ENCODE measurements around the gene RUNX1.

DNA sequence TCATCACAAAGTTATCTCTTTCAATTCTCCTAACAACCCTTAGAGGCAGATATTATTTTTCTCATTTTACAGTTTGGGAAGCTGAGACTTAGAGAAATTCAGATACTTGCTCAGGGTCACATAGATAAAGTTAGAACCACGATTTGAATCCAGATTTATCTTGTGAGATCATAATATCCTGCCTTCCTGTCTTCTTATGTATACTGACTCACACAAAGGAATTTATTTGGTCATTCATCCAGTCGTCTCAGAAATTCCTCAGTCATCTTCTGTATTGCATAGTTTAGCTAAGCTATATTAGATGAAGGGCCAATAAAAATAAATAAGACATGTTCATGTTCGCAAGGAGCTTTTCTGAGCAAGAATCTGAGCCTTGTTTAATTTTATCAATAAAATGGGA, 35.8 kb upstream of the RUNX1 start:
- TF ChIP-seq, protein P1, sequence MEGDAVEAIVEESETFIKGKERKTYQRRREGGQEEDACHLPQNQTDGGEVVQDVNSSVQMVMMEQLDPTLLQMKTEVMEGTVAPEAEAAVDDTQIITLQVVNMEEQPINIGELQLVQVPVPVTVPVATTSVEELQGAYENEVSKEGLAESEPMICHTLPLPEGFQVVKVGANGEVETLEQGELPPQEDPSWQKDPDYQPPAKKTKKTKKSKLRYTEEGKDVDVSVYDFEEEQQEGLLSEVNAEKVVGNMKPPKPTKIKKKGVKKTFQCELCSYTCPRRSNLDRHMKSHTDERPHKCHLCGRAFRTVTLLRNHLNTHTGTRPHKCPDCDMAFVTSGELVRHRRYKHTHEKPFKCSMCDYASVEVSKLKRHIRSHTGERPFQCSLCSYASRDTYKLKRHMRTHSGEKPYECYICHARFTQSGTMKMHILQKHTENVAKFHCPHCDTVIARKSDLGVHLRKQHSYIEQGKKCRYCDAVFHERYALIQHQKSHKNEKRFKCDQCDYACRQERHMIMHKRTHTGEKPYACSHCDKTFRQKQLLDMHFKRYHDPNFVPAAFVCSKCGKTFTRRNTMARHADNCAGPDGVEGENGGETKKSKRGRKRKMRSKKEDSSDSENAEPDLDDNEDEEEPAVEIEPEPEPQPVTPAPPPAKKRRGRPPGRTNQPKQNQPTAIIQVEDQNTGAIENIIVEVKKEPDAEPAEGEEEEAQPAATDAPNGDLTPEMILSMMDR (IDR thresholded peaks at IDR 0.05; ENCODE audit: low read depth, low read length), result no peak
- no peak for TF ChIP-seq EZH2phosphoT487 (IDR thresholded peaks at IDR 0.05; ENCODE audit: low read depth)
